Spinal cord (tissue), 10 donors: ENCODE results near the gene PNMA1. TPM values are rescaled to one million over a fixed set of nuclear protein-coding genes. Genes with fewer than 3 reads are reported as not detected.

Source experiments
- DNase-seq, 6 donors: peaks; one replicate each; pipeline versions ENCODE4 v3.0.0 to v3.0.0-alpha.2; 2013 to 2015; ENCODE audit warnings: low spot score in 6 of 6, low read depth in 4 of 6
- H3K27ac ChIP-seq: one replicate; pipeline ENCODE4 v1.5.1; 2013; ENCODE audit warnings: low read depth, low read length, control low read depth
- H3K27me3 ChIP-seq: one replicate; pipeline ENCODE4 v1.6.1; 2013; ENCODE audit warnings: low read length; ENCODE audit not compliant: control insufficient read depth, insufficient read depth
- H3K36me3 ChIP-seq: one replicate; pipeline ENCODE4 v1.6.1; 2013; ENCODE audit warnings: low read length; ENCODE audit not compliant: control insufficient read depth, insufficient read depth
- H3K4me1 ChIP-seq: one replicate; pipeline ENCODE4 v1.6.1; 2013; ENCODE audit warnings: low read length; ENCODE audit not compliant: control insufficient read depth, insufficient read depth
- H3K4me3 ChIP-seq: one replicate; pipeline ENCODE4 v1.5.1; 2013; ENCODE audit warnings: low read depth, low read length, control low read depth
- H3K9me3 ChIP-seq: one replicate; pipeline ENCODE4 v1.6.1; 2013; ENCODE audit warnings: low read length; ENCODE audit not compliant: control insufficient read depth, insufficient read depth
- WGBS: methylation state at CpG from one replicate; pipeline ENCODE4 v1.1.5; 2013; ENCODE audit warnings: missing lambda C conversion rate; ENCODE audit not compliant: insufficient coverage; 5-methylcytosine and 5-hydroxymethylcytosine counted together
- polyA plus RNA-seq, 2 donors: library from polyadenylated mRNA; unstranded; fragments of 120-200 nt; gene quantifications; one replicate each; pipeline ENCODE4 v1.2.1, GENCODE V29; 2013; ENCODE audit not compliant: insufficient read length in 2 of 2
- total RNA-seq, 2 donors: library from RNA; depleted of rRNA in 1 of 2; stranded (reverse); fragments of 120-200 nt in 1 of 2; fragments of >200 nt in 1 of 2; gene quantifications; one replicate each; pipeline versions ENCODE4 v1.2.3 to v1.2.4, GENCODE V29; 2013 to 2014
- donor health status: healthy.

The PNMA1 gene
- total and polyA plus RNA-seq, 4 donors, result 39.5 to 282 (median 189) TPM

- Histone ChIP-seq H3K36me3 (no peaks in the 10 kb centered on the region), H3K4me1 (peaks cover 75% of the 10 kb centered on the region), H3K4me3 (peak overlapping the region; percentile 69), H3K27me3 (no peaks in the 10 kb centered on the region), H3K27ac (peak overlapping the region; percentile 72), H3K9me3 (no peaks in the 10 kb centered on the region)
- peak in 2 of 6 donors; percentile 69 to 85 for DNase-seq
- 5% methylated on average over 48 of the region's 49 CpGs for WGBS
These were observed 44.4 kb upstream of the PNMA1 start for GRCh38 chr14:73758392-73759182.

GRCh38 chr14:73757876-73758391 is 43.8 kb upstream of the PNMA1 start:
- peak in 1 of 6 donors; percentile 2 for DNase-seq
- peak overlapping the region; percentile 69 for H3K4me3 ChIP-seq
- 49% methylated on average over 9 of the region's 10 CpGs for WGBS
- H3K4me1 ChIP-seq, result peaks cover 81% of the 10 kb centered on the region
- H3K27ac ChIP-seq, result peak overlapping the region; percentile 72
- no peaks in the 10 kb centered on the region for H3K36me3 ChIP-seq
- H3K27me3 ChIP-seq, result no peaks in the 10 kb centered on the region
- H3K9me3 ChIP-seq, result no peaks in the 10 kb centered on the region

DNA sequence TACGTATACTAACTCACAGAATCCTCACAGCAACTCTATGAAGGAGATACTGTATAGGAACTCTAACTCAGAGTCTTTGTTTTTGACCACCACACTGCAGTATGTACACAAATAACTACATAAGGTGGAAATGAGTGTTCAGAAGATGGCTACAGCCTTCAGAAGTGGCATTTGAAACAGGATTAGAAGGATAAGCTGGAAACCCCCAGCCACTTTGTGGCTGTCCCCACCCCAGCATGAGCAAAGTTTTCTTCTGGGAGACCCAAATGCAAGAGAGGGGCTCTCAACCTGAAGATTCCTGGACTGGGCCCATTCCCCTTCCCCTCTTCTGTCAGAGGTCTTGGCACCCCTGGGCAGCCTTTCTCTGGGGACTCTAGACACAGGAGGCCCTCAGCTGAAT is 43.2 kb upstream of the PNMA1 start:
- peaks cover 86% of the 10 kb centered on the region for H3K4me1 ChIP-seq
- no peaks in the 10 kb centered on the region for H3K9me3 ChIP-seq
- DNase-seq, result no peak
- H3K4me3 ChIP-seq, result no peak overlapping the region
- no peaks in the 10 kb centered on the region for H3K36me3 ChIP-seq
- no peak overlapping the region for H3K27ac ChIP-seq
- H3K27me3 ChIP-seq, result no peaks in the 10 kb centered on the region
- WGBS, result no CpG with 5 or more reads among the region's 1 CpG

DNA sequence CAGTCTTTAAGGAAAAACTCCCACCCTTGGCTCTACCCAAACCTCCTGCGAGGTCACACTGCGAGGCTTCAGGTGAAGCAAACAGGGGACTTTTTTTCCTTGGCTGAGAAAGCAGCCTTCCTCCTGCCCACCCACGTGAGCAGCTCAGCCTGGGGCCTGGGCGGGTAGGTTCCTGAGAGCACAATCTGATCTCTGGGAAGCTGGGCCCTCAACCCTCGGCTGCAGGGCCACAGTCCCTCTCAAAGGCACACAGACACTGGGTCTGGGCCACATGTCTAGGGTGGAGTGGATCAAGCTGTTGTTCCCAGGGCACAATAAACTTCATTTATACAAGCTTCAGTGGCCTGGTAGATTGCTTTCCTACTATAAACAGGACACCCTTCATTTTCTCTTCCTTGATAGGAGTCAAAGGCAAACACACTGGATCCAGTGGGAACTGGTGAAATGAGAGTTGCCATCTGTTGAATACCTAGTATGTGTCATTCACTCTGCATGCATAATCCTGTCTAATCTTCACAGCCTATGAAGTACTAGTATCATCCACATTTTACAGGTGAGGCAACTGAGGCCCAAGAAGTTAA is 41.3 kb upstream of the PNMA1 start:
- no peak overlapping the region for H3K4me3 ChIP-seq
- peaks cover 86% of the 10 kb centered on the region for H3K4me1 ChIP-seq
- 74% methylated on average over 3 of the region's 5 CpGs for WGBS
- no peaks in the 10 kb centered on the region for H3K9me3 ChIP-seq
- H3K36me3 ChIP-seq, result no peaks in the 10 kb centered on the region
- H3K27ac ChIP-seq, result peak overlapping the region; percentile 82
- no peaks in the 10 kb centered on the region for H3K27me3 ChIP-seq
- DNase-seq, result peak in 1 of 6 donors; percentile 21

- Histone ChIP-seq H3K36me3 (no peaks in the 10 kb centered on the region), H3K9me3 (no peaks in the 10 kb centered on the region), H3K27ac (peak overlapping the region; percentile 82), H3K4me1 (peaks cover 87% of the 10 kb centered on the region), H3K4me3 (no peak overlapping the region), H3K27me3 (no peaks in the 10 kb centered on the region)
- peak in 1 of 6 donors; percentile 64 for DNase-seq
- 36% methylated on average over 6 of the region's 8 CpGs for WGBS
These were observed 40.8 kb upstream of the PNMA1 start for GRCh38 chr14:73754911-73755360.

GRCh38 chr14:73753887-73754795 is 40.0 kb upstream of the PNMA1 start:
- Histone ChIP-seq H3K27ac (peak overlapping the region; percentile 82), H3K4me3 (no peak overlapping the region)
- DNase-seq, result peak in 2 of 6 donors; percentile 27 to 54

DNA sequence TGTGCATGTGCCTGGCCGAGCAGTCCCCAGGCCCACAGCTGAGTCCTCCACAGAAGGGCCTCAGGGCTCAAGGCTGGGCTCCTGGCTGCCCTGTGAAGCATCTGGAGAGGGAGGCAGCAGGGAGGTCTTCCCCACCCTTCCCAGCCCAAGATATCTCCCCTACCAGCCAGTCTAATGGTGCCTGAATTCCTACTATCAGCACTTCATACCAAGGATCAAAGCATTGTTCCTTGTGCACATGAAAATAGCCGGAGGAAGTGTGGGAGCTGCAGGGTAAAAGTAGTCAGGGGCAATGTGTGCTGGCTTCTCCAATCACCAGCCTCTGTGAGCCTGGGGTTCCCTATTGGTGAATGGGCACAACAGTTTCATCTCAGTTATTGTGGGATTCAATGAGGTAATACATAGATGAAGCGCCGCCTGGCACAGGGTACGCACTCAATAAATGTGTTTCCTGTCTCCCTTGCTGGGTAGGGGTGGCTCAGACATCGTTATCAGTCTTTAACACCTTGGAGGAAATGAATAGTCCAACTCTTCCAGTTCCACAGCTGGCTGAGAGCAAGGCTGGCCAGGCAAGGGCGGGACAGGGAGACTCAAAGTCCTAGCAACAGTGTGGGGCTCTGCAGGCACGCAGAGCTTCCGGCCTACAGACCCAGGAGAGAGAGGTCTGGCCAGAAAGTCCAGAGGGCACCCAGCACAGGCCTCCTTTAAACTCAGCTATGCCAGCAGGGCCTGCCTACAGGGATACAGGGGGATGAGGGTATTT is 39.1 kb upstream of the PNMA1 start:
- no peaks in the 10 kb centered on the region for H3K36me3 ChIP-seq
- peak overlapping the region; percentile 82 for H3K27ac ChIP-seq
- no peak for DNase-seq
- H3K4me1 ChIP-seq, result peaks cover 88% of the 10 kb centered on the region
- H3K9me3 ChIP-seq, result no peaks in the 10 kb centered on the region
- 74% methylated on average over 5 of the region's 9 CpGs for WGBS
- H3K4me3 ChIP-seq, result no peak overlapping the region
- H3K27me3 ChIP-seq, result no peaks in the 10 kb centered on the region

More at GRCh38 chr14:73753887-73754795, 40.0 kb upstream of the PNMA1 start:
- peaks cover 92% of the 10 kb centered on the region for H3K4me1 ChIP-seq
- no peaks in the 10 kb centered on the region for H3K27me3 ChIP-seq
- no peaks in the 10 kb centered on the region for H3K36me3 ChIP-seq
- WGBS, result 47% methylated on average over 10 of the region's 14 CpGs
- H3K9me3 ChIP-seq, result no peaks in the 10 kb centered on the region

- no peaks in the 10 kb centered on the region for H3K36me3 ChIP-seq
- no peaks in the 10 kb centered on the region for H3K9me3 ChIP-seq
- no peak overlapping the region for H3K4me3 ChIP-seq
- WGBS, result 44% methylated on average over 6 of the region's 7 CpGs
- H3K27ac ChIP-seq, result peak overlapping the region; percentile 82
- peak in 2 of 6 donors; percentile 71 to 84 for DNase-seq
- peaks cover 79% of the 10 kb centered on the region for H3K4me1 ChIP-seq
- H3K27me3 ChIP-seq, result no peaks in the 10 kb centered on the region
These were observed 38.3 kb upstream of the PNMA1 start for GRCh38 chr14:73752297-73752992.
